OCI-LY3 (cell line): ENCODE results near the gene FTH1.

Experiments
- CTCF ChIP-seq: fragments of 200-600, 300-600 bp; sonication (generic); IDR thresholded peaks from 2 replicates; pipeline ENCODE4 v1.5.1; 2014; ENCODE audit warnings: antibody characterized with exemption, low read length, low read depth
- EZH2phosphoT487 ChIP-seq: fragments of 200-600 bp; shearing (Covaris generic); IDR thresholded peaks from 2 replicates; pipeline ENCODE4 v1.6.1; 2018; ENCODE audit warnings: antibody characterized with exemption, mixed run types, low read depth

- TF ChIP-seq CTCF (no peak), EZH2phosphoT487 (no peak)
Measured at GRCh38 chr11:61963016-61963281, 4.5 kb downstream of the FTH1 start.
